NCI-H2081 treated with DMSO at 0.1 percent for 48 hours (cell line): ENCODE data around the gene EFHC1.

Experiments used
- DNase-seq: peaks from one replicate; lab custom pipeline; 2025; lab: John Stamatoyannopoulos, UW

EFHC1 gene

DNA sequence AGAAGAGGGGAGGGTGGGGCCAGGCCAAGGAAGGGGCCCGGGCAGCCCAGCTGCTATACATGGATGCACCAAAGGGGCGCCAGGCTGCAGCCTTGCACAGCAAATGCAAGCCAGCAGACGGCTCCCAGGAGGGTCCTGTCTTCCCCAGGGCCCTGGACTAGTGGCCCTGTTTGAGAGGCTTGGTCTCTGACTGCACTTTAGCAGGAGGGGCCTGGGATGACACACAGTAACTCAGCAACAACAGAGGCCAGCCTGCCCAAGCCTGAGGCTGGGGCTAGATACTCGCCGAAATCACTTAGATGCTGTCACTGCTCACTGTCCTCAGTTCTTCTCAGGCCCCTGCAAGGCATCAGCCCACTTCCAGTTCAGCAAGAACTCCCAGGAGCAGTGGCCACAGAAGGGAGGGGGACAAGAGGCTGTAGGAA, 83.2 kb downstream of the EFHC1 start:
- DNase-seq, result no peak

DNA sequence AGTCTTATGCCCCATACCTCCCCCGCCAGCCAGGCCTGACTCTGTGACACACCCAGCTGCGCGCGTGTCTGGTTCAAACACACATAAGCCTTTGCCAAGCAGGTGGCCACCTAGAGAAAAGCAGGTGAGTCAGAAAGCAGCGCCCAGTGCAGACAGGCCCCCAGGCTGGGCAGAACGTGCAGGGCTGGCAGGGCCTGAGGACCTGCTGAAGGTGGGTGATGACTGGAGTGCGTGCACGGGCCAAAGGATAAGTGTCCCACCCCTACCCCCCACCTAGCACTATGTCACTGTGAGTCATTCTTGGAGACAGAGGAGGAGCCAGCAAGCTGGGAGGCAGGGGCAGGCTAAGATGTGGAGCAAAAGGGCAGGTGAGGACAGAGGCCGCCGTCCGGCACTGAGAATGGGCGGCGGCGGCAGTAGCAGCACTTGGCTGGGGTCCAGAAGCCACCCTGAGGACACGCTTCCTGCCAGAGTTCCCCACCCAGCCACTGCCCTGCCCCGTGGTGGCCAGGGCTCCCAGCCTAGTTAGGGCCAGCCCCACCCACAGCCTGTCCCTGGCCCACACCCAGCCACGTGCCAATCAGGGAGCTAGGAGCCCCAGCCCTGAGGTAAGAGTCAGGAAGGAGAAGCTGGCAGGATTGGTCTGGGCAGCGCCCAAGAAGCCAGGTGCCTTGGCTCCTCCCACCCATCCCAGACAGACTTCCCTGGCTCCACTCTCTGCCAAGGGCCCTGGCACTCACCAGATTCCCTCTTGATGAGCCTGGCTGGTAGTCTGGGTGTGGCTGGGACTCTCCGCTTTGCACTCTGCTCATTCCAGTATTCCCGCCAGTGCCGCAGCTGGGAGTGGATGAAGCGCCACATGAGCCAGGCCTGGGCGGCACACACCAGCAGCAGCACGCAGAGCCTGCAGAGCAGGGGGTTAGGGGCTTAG, 84.0 kb downstream of the EFHC1 start:
- peak; percentile 41 for DNase-seq

DNA sequence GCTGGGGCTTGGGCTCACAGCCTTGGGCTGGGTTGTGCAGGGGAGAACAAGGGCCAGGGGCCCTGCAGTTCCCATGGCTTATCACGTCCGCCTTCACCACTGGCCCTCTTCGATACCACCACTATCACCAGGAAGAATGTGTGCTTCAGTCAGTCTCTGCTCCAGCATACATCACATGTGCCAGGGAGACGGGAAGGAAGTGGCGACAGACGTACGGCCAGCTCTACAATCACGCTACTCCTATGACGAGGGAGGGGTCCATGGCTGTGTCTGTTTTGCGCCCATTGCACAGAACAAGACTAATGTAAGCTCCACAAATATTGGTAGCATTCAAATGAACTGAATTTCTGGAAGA, 84.6 kb downstream of the EFHC1 start:
- DNase-seq, result no peak

DNA sequence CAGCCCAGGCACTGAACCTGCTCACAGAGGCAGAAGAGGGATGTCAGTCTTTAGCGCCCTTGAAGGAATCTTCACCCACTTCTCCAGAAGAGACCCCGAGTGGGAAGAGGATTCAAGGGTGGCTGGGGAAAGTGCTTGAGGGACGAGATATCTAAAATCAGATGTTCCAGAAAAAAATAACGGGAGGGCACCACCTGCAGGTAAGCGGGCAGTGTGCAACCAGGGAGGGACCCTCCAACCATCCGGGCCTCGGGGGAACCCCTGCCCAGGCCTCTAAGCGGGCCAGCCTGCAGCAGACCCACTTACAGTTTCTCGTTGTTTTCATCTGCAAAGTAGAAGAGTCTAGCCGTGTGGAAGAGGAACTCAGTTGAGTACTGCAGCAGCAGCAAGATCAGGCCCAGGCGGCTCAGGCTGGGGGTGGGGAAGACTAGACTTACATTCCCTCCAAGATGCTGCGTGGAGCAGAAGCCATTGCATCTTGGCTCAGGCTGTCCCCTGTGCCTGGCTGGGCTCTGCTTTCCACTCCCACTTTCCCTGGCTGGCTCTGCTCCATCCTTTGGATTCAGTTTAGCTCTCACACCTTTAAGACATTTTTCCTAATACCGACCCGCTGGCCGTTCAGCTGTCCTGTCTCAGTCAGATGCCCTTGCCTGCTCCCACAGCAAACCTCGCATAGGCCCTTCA, 85.7 kb downstream of the EFHC1 start:
- no peak for DNase-seq

DNA sequence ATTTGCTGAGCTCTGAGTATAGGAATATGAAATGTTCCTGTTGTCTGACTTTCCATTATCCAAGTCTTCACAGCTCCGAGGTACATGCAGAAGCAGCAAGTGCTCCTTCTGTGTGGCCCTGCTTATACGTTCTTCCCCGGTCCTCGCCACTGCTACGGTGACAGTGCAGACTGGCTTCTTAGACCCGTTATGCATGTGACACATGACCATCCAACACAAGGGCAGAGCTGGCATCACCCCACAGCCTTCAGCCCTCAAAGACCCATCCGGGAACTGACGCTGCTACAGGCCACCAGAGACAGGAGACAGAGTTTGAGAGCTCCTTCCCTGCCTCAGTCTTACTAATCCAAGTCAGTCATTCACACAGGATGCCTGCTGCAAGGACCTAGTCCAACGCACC, 86.3 kb downstream of the EFHC1 start:
- DNase-seq, result no peak

DNA sequence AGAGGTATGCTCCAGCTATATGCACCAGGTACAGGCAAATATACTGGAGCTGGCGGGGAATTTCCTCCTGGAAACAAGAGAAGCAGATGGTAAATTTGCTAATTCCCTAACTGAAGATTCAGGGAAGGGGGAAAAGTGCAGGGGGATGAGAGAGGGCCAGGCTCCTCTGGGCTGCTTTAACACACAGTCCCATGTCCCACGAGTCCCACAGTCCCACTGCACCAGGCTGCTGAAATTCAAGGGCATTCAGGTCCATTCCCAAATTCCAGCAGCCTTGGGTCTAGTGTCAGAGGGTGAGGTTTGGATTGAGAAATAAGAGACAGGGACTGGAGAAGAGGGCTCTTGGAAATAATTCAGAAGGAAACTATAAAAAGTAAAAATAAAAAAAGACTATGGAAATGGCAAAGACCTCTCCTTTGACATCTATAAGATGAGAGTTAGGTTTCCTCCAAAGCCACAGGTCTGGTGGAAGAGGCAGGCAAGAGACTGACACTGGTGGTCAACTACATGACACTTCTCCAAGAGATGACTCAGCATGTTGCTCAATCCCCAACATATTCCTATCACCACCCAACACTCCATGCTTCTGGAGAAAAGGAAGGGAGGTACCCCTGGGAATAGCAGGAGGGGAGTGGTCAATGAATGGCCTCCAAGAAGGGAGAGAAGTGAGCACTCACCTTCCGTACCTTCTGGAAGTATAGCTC, 87.6 kb downstream of the EFHC1 start:
- no peak for DNase-seq

DNA sequence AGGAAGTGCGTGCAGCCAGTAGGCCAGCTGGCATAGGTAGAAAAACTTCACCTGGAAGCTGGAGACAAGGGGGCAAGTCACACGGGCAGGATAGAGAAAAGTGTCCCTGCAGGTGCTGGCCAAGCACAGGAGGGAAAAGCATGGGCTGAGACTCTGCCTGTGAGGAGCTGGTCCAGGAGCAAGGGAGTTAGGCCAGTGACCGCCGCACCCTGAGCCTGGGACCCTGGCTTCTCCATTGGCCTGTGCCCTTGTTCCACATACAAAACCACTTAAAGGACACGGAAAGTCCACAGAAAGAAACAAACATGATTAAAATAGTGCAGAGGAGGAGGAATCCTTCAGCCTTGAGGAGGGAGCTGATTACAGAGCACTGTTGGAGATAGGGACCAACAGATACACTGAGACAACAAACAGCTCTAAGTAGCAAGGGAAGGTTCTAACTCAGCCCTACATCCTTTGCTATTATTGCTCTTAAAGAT, 88.2 kb downstream of the EFHC1 start:
- no peak for DNase-seq

DNA sequence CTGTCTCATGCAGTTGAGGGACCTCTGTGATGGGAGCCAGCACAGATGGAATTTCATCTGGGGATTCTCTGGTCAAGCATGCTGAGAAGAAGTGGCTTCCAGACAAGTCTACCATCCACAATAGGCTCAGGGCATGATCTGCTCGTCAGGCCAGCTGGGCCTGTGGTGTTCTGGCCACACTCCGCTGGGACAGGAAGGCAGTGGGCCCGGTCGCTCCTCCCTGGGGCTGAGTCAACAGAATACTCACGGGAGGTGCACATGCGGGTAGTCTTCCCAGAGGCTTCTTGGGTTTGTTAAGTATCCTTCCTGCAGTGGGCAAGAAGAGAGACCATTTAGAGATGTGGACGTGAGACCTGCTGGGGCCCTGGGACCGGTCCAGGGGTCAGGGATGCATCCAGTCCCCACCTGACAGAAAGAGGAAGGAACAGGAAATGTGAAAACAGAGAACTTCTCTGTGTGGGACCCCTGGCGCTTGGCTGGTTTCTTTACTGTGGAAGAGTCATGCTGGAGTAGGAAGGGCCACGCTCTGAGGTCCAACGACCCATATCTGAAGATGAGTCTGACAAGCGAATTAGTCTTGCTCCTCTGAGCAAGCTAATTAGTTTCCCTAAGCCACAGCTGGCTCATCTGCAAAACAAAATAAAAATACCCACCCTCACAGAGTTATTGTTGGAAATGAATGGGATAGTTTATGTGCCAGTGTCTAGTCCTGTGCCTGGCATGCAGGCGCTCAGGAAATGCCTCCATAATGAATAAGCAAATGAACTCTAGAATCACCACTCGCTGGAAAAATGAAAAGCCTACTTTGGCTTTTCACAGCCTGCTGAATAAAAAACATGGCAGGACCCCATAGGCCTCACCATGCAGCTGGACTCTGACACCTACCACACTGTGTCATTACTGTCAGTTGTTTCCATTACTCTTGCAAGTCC, 89.4 kb downstream of the EFHC1 start:
- DNase-seq, result no peak

DNA sequence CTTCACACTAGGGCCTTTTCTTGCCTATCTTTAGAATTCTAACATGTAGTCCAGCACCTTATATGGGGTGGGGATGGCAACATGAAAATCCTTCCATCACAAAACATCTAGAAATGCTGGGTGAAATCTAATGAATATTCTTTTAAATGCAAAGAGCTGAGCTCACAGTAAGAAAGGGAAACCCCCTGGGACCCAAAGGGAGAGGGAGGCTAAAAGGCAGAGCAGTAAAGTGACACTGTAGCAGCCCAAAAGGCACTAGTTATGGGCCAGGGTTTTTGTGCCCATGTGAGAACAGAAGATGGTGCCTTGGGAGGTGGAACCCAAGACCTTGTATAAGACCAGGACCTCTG, 90.0 kb downstream of the EFHC1 start:
- no peak for DNase-seq

DNA sequence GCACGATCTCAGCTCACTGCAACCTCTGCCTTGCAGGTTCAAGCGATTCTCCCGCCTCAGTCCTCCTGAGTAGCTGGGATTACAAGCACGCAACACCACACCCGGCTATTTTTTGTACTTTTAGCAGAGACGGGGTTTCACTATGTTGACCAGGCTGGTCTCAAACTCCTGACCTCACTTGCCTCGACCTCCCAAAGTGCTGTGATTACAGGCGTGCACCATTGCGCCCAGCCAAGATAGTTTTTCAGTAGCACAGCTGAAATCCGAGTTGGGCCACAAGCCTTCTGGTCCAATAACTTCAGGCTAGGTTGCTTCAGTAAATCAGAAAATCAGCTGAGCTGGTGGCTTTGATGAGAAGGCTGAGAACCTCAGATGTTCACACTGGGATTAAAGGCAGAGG, 91.0 kb downstream of the EFHC1 start:
- no peak for DNase-seq

DNA sequence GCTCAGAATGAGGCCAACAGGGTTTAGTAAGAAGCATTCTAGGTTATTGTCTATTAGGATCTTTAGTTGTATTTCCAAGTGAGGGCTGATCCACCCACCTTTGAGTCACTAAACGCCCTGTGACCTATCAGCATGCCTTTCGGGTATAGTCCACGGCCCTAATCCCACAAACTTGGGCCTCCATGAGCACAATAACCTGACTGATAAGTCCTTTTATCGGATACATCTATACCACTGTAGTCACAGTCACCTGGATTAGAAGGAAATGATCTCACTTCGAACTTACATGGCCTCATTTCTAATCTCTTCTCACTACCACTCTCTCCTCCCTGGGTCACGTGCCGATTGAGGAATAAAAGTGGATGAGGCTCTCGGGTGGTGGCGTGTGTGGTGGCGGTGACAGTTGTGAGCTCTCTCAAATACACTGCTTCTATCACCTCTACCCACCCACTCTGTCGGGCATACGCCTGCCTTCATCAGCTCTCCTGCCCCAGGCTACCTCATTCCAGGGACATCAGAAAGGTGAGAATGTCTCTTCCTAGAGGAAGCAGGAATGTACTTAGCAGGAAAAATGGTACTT, 91.5 kb downstream of the EFHC1 start:
- DNase-seq, result no peak

DNA sequence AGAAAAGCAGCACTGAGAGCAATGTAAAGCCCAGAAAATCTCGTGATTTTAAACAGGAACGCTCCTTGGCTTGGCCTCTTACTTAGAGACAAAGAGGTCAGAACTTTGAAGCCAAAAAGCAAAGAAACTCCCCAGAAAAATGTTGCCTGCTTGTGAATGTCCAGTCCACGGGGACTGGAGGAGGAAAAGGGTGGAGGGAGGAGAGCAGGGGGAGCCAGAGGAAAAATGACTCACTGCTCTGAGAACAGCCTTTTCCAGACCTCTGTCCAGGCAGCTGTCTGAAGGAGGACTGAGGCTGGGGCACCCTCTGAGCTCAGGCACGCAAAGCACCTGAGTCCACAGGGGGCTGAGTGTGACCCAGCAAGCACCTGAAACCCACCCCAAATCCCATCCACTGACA, 92.1 kb downstream of the EFHC1 start:
- no peak for DNase-seq

DNA sequence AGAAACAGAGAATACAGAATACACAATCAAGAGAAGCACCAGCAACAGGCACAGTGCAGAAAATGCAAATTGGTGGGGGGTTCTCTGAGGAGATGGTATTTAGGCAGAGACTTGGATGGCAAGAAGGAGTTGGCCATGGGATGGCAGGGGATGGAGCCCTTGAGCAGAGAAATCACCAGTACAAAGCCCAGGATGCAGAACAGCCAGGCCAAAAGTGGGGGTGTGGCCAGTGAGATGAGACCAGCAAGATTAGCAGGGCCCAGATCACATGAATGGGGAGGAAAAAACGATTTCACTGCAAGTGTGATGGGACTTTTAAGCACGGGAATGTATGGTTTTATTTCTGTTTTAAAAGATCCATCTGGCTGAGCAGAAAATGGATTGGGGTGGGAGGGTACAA, 93.3 kb downstream of the EFHC1 start:
- no peak for DNase-seq

DNA sequence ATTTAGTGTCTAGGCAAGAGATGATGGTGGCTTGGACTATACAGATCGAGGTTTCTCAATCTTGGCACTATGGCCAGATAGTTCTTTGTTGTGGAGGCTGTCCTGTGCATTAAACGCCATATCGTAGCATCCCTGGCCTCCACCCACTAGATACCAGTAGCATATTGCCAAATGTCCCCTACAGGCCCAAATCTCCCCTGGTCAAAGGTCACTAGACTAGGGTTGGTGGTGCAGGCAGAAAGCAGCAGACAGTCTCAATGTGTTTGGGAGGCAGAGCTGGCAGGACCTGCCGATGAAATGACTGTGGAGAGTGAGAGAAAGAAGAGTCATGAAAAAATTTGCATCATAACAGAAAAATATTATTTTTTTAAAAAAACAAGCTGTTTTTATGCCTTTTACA, 93.8 kb downstream of the EFHC1 start:
- DNase-seq, result no peak

DNA sequence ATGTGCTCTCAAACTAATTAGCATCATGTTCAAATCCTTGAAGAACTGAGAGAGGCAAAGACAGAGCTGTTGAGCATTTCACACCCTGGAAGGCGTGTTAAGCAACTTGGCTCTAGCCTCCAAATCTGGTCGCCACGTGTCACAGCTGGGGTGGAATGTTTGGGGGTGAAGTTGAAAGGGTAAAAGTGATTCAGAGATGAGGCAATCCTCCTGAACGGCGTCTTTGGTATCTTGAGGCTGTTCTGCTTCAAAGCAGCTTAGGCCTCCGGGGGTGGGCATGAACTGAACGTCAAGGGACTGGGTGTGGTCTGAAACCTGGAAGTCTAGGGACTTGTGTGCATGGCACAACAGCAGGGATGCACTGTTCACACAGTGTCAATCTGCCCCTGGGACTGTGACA, 94.4 kb downstream of the EFHC1 start:
- DNase-seq, result no peak

DNA sequence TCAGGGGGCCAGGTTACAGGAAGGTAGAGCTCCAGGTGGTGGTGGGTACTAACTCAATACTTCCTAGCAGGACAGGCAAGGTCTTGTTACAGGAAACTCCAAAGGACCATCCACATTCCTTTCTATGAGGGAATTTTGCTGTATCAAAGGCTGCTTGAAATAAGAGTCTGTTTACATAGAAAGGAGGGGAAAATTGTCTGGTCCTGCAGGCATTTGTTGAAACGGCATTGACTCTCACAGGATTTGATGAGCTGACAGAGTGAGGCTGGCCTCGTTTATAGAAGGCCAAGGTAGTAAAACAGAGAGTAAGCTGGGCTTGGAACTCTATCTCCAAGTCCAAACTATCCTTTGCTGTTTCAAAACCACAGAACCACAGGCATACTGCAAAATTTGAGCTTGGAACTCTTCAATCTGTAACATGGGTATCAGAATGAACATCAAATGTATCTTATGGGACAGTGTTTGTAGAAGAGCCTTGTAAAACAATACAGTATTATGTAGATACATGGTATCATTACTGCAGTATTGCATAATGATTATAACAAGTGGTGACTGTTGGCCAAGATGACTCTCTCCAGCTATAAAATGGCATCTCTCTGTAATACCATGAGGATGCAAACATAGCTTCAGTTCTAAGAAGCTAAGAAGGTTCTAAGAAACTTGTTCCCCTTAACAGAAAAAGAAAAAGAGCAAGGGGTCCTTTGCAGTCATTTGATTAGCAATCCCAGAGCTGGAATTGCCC, 95.2 kb downstream of the EFHC1 start:
- no peak for DNase-seq

DNA sequence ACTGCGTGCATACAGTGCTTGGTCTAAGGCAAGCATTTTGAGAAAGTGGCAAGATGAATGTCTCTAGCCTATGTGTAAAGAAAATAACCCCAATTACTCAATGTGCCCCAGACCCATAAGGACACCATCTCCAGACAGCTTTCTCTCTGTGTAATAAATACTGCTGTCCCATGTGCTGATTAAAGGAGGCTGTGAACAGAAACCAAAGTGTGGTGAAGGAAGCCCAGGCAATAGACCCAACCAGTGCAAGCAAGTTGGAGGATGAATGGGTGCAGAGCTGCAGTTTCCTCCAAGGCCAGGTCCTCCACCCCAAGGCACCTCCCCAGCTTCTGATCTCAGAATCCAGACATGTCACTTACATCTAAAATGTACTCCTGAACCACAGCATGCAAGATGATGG, 96.1 kb downstream of the EFHC1 start:
- DNase-seq, result no peak

DNA sequence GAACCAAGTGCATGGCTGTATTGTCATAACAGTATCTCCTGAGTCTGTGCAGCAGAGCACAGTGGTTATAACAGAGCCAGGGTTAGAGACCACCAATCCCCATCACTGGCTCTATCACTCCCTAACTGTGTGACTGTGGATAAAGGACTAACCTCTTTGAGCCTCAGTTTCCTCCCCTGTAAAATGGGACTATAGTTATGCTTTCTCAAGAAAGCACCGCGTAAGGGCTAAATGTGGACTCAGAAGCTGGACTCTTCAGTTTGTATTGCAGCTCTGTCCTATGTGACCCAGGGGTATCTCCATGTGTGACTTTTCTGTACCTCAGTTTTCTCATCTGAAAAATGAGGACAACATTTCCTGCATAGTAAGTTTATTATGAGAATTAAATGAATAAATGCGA, 96.8 kb downstream of the EFHC1 start:
- no peak for DNase-seq

DNA sequence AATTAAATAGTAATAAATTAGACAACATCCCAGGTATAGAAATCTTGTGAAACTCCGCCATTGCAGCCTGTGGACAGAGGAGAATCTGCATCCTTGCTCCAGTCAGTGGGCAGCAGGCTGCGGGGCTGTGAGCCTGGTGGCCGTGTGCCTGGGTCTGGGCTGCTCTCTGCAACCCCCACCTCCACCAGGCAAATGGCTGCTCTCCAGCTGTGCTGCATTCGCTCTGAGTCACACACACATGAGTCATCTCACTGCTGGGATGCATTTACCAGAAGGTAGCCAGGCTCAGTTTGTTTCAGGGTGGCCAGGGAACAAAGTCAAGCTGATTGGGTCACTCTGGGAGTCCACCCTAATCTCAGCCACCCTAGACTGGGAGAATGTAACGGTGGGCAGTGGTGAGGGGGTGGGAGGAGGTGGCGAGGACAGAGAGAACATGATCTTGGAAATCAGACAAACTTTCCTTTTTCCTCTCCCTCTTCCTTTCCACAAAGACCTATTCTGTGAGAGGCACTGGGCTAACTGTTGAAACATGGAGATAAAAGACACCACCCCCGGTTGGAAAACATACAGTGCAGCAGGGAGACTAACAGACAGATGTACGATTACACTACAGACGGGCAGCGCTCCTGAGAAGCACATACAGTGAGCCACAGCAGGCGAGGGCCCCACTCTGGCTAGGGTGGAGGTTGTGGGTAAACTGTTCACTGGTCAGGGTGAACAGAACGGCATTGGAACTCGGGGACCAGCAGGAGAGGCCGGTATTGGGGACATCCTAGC, 97.5 kb downstream of the EFHC1 start:
- DNase-seq, result no peak
